Hepatocyte (in vitro differentiated cells): ENCODE measurements around the gene NEK4.

Experiments used
- EZH2 ChIP-seq: fragments of 200-600 bp; sonication (generic); IDR thresholded peaks from 2 replicates; pipeline ENCODE4 v1.6.1; 2016; ENCODE audit warnings: antibody characterized with exemption, mild to moderate bottlenecking, borderline replicate concordance
- EZH2phosphoT487 ChIP-seq: fragments of 200-600 bp; sonication (generic); IDR thresholded peaks from one replicate; pipeline ENCODE4 v1.6.1; 2018; ENCODE audit warnings: antibody characterized with exemption, mild to moderate bottlenecking, low read depth, moderate library complexity; ENCODE audit not compliant: unreplicated experiment, severe bottlenecking
- TF ChIP-seq, protein P1 (sequence below): fragments of 200-600 bp; sonication (generic); IDR thresholded peaks from 2 replicates; pipeline ENCODE4 v1.5.1; 2016; ENCODE audit warnings: antibody characterized with exemption, mild to moderate bottlenecking; ENCODE audit not compliant: poor library complexity

DNA sequence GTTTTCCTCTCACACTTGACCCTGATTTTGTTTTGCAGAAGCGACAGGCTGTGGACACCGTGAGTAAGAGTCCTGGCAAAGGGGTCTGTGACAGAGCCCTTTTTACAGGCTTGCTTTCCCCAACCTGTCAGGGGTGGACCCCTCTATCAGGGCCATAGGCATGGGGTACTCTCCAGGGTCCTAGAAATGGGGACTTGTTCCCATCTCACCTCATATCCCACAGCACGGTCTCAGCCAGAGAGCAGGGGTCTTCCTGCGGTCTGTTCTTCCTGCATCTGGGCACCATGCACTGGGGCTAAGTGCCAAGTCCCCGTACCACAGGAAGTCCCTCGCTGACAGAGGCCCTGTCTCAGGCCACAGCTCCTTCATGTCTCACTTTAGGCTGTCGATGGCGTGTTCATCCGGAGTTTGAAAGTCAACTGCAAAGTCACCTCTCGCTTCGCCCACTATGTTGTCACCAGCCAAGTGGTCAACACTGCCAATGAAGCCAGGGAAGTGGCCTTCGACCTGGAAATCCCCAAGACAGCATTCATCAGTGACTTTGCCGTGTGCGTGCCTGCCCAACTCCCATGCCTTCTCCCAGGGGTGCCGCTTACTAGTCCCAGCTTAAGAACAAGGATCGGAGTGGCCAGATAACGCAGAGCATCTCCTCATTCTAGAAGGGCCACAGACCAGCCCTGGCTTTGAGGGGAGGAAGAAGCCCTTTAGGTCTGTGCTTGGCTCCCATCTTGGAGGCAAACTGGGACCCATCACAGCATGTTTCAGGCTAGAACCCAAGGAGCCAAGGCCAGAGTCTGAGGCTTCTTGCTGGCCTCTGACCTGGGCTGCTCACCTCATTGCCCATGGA, 7.4 kb upstream of the NEK4 start:
- TF ChIP-seq, protein P1, sequence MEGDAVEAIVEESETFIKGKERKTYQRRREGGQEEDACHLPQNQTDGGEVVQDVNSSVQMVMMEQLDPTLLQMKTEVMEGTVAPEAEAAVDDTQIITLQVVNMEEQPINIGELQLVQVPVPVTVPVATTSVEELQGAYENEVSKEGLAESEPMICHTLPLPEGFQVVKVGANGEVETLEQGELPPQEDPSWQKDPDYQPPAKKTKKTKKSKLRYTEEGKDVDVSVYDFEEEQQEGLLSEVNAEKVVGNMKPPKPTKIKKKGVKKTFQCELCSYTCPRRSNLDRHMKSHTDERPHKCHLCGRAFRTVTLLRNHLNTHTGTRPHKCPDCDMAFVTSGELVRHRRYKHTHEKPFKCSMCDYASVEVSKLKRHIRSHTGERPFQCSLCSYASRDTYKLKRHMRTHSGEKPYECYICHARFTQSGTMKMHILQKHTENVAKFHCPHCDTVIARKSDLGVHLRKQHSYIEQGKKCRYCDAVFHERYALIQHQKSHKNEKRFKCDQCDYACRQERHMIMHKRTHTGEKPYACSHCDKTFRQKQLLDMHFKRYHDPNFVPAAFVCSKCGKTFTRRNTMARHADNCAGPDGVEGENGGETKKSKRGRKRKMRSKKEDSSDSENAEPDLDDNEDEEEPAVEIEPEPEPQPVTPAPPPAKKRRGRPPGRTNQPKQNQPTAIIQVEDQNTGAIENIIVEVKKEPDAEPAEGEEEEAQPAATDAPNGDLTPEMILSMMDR = no peak
- no peak for TF ChIP-seq EZH2
- no peak for TF ChIP-seq EZH2phosphoT487
